Lower leg skin (tissue), 3 donors: ENCODE results near the gene GRIN2A.

Experiments used
- CTCF ChIP-seq, 3 donors: fragments of 450-650 bp; IDR thresholded peaks; one replicate each; pipeline ENCODE4 v1.5.1; 2016; ENCODE audit warnings: antibody characterized with exemption in 3 of 3, mild to moderate bottlenecking in 3 of 3, moderate library complexity in 2 of 3
- POLR2A ChIP-seq, 2 donors: fragments of 450-650 bp; IDR thresholded peaks; one replicate each; pipeline ENCODE4 v1.6.1; 2016 to 2017; ENCODE audit warnings: antibody characterized with exemption in 2 of 2, mild to moderate bottlenecking in 1 of 2, moderate library complexity in 1 of 2

DNA sequence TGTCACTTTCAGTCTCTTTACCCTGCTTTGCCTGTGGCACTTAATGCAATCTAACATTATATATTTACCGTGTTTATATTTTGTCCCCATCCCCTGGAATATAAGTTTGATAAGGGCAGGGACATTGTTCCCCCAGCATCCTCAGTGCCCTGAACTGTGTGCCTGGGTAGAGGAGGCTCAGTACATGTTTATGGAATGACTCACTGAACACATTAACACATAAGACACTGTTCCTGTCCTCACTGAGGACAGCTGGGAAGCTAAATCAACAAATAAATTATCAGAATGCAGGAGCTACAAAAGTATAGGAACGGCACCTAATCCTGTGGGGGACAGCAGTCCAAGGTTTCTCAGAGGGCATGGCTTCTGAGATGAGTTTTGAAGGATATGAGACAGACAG, 27.8 kb downstream of the GRIN2A start:
- no peak for TF ChIP-seq CTCF (IDR thresholded peaks at IDR 0.05)
- no peak for TF ChIP-seq POLR2A (IDR thresholded peaks at IDR 0.05)
